Astrocyte of the spinal cord (primary cell): Measurements from ENCODE around the gene PEX26.

Experiments used
- DNase-seq: peaks from one replicate; pipeline ENCODE4 v3.0.0; 2011; ENCODE audit warnings: low read depth, low spot score
- H3K4me3 ChIP-seq: 2 replicates; pipeline ENCODE4 v1.5.1; 2011; ENCODE audit warnings: low read depth, mild to moderate bottlenecking, low read length, moderate library complexity
- CTCF ChIP-seq: IDR thresholded peaks from 2 replicates; pipeline ENCODE4 v1.5.1; 2012; ENCODE audit warnings: low read depth, mild to moderate bottlenecking, low read length, inconsistent platforms
- in situ Hi-C: cut with HindIII; loops from 2 replicates; pipeline ENCODE4 v1.10.0; 2017; ENCODE audit warnings: low sequenced_read_pairs

PEX26 gene

GRCh38 chr22:18056807-18057474 is 20.8 kb upstream of the PEX26 start:
- TF ChIP-seq CTCF = no peak
- in situ Hi-C loops = no loop called here
- no peak overlapping the region for H3K4me3 ChIP-seq
- DNase-seq = no peak

- no peak overlapping the region for H3K4me3 ChIP-seq
- DNase-seq = peak; percentile 98
- in situ Hi-C loops = no loop called here
- TF ChIP-seq CTCF = no peak
These were observed 20.1 kb upstream of the PEX26 start for GRCh38 chr22:18057568-18058209.

- DNase-seq = no peak
- in situ Hi-C loops = no loop called here
- TF ChIP-seq CTCF = no peak
- no peak overlapping the region for H3K4me3 ChIP-seq
These were observed 19.3 kb upstream of the PEX26 start for GRCh38 chr22:18058371-18059093.

GRCh38 chr22:18059094-18059417 is 18.7 kb upstream of the PEX26 start:
- no peak overlapping the region for H3K4me3 ChIP-seq
- no peak for DNase-seq
- in situ Hi-C loops = no loop called here
- no peak for TF ChIP-seq CTCF

- no peak for DNase-seq
- H3K4me3 ChIP-seq = no peak overlapping the region
- in situ Hi-C loops = no loop called here
- no peak for TF ChIP-seq CTCF
These were observed 18.3 kb upstream of the PEX26 start for GRCh38 chr22:18059473-18059872.

- in situ Hi-C loops = no loop called here
- H3K4me3 ChIP-seq = no peak overlapping the region
- TF ChIP-seq CTCF = no peak
- no peak for DNase-seq
These were observed 17.8 kb upstream of the PEX26 start for GRCh38 chr22:18059991-18060390.
